Adrenal gland (tissue), 12 donors: ENCODE data around the gene TMEM184A. TPM values are rescaled to one million over a fixed set of nuclear protein-coding genes. Genes with fewer than 3 reads are reported as not detected.

Source experiments
- DNase-seq, 7 donors: peaks; one replicate each; pipeline ENCODE4 v3.0.0-alpha.2; 2019 to 2020
- H3K27ac ChIP-seq, 5 donors: fragments of 200-600 bp; sonication (generic) in 4 of 5; 1 replicate in 3 of 5; 2 replicates in 2 of 5; pipeline versions ENCODE4 v1.5.1 to v1.8.0; 2016 to 2020; ENCODE audit warnings: mild to moderate bottlenecking in 1 of 5
- H3K27me3 ChIP-seq: fragments of 200-600 bp; 2 replicates; pipeline ENCODE4 v1.8.0; 2021
- H3K36me3 ChIP-seq, 2 donors: fragments of 200-600 bp; replicated peaks in 1 of 2; 1 replicate in 1 of 2; 2 replicates in 1 of 2; pipeline versions ENCODE4 v1.5.1 to v1.8.0; 2018 to 2022
- H3K4me1 ChIP-seq, 2 donors: fragments of 200-600 bp; replicated peaks in 1 of 2; 1 replicate in 1 of 2; 2 replicates in 1 of 2; pipeline versions ENCODE4 v1.5.1 to v1.8.0; 2018 to 2021
- H3K4me3 ChIP-seq, 4 donors: fragments of 200-600 bp; sonication (generic) in 3 of 4; one replicate each; pipeline ENCODE4 v1.5.1; 2016 to 2018
- H3K9me3 ChIP-seq, 3 donors: fragments of 200-600 bp; sonication (generic) in 1 of 3; replicated peaks in 1 of 3; 1 replicate in 2 of 3; 2 replicates in 1 of 3; pipeline versions ENCODE4 v1.5.1 to v1.8.0; 2016 to 2021
- CTCF ChIP-seq, 6 experiments: fragments of 450-650 bp in 4 of 6; fragments of 200-600 bp in 2 of 6; sonication (generic) in 1 of 6; IDR thresholded peaks; 1 replicate in 5 of 6; 2 replicates in 1 of 6; pipeline versions ENCODE4 v1.5.1 to v1.8.0; 2016 to 2021; ENCODE audit warnings: antibody characterized with exemption in 6 of 6, mild to moderate bottlenecking in 2 of 6, moderate library complexity in 1 of 6
- POLR2A ChIP-seq, 2 donors: fragments of 450-650 bp; IDR thresholded peaks; one replicate each; pipeline ENCODE4 v1.6.1; 2017; ENCODE audit warnings: antibody characterized with exemption in 2 of 2, mild to moderate bottlenecking in 2 of 2, moderate library complexity in 1 of 2
- WGBS, 4 donors: extraction: QIAGEN DNeasy Blood & Tissue Kit in 2 of 4; methylation state at CpG; one replicate each; pipeline versions ENCODE4 v1.1.5 to v1.1.7; 2013 to 2017; 5-methylcytosine and 5-hydroxymethylcytosine counted together
- intact Hi-C, 2 donors: fragments of 100-400 bp; cut with DNase I; formaldehyde crosslinking; loops; one replicate each; pipeline versions ENCODE4 v1.14.1 to v1.15.0; 2022 to 2023
- polyA plus RNA-seq, 3 donors: library from polyadenylated mRNA; stranded (reverse); fragments of 200-250 nt in 2 of 3; fragments of 350-450 nt in 1 of 3; fragmentation: Illumina TruSeq in 1 of 3; extraction: RNeasy Lipid Tissue Mini Kit (QIAGEN cat#74804) in 1 of 3; gene quantifications; one replicate each; pipeline ENCODE4 v1.2.3, GENCODE V29; 2013 to 2014
- total RNA-seq, 9 donors: library from RNA; depleted of rRNA in 4 of 9; stranded (reverse); fragments of >200 nt in 4 of 9; fragments of 120-200 nt in 1 of 9; fragmentation: NEBNext Ultra II Directional in 1 of 9; extraction: Animal tissue kit (Norgen Biotek cat#: 25700) in 1 of 9; gene quantifications; one replicate each; pipeline versions ENCODE4 v1.1.0 to v1.2.4, GENCODE V29; 2013 to 2023
- donor health status: healthy with polysubstance abuse.
- donor health status: Bipolar disorder and iron deficiency.
- donor health status: DM: yes; HTN: yes; CAD: no.
- donor health status: DM: no; HTN: no; CAD: no.
- donor health status: DM: no; HTN: no; CAD: no.
- donor health status: DM: yes; HTN: yes; CAD: no.

Gene TMEM184A
- total and polyA plus RNA-seq, 12 donors: 0.06 to 2.1 (median 0.79) TPM; not detected in 2

DNA sequence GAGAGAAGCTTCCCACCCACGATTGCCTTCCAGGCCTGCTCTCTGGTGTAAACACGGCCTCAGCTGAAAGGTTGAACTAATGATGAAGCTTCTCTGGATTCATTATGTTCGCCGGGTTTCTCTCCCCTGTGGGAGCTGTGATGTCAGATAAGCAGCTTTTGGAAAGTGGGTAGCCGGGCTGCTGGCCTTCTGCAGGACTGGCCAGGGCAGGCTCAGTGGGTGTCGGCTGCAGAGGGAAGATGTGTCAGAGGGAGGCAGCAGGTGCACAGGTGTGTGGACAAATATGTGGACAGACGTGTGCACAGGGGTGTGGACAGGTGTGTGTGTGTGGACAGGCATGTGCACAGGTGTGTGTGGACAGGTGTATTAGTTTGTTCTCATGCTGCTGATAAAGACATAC lies 42.3 kb upstream of the TMEM184A start:
- Histone ChIP-seq H3K4me3 (no peak overlapping the region), H3K27me3 (peaks cover 22% of the 10 kb centered on the region), H3K36me3 (no peaks in the 10 kb centered on the region), H3K27ac (no peak overlapping the region), H3K9me3 (no peaks in the 10 kb centered on the region), H3K4me1 (no peaks in the 10 kb centered on the region)
- intact Hi-C loops: loop anchor here in 1 of 2 donors (10.0 kb wide), 1 partner anchor 617 kb away; no protein-coding TSS in a partner anchor
- 72 to 83% (median 79%) methylated on average over 7 of the region's 7 CpGs for WGBS, 4 donors
- no peak for TF ChIP-seq CTCF (IDR thresholded peaks at IDR 0.05)
- no peak for TF ChIP-seq POLR2A (IDR thresholded peaks at IDR 0.05)
- no peak for DNase-seq

- Histone ChIP-seq H3K4me1 (no peaks in the 10 kb centered on the region), H3K27me3 (peaks cover 22% of the 10 kb centered on the region), H3K27ac (no peak overlapping the region), H3K4me3 (no peak overlapping the region), H3K36me3 (no peaks in the 10 kb centered on the region), H3K9me3 (no peaks in the 10 kb centered on the region)
- WGBS, 4 donors: 82 to 94% (median 88%) methylated on average over 11 of the region's 11 CpGs
- intact Hi-C loops: loop anchor here in 1 of 2 donors (10.0 kb wide), 1 partner anchor 617 kb away; no protein-coding TSS in a partner anchor
- TF ChIP-seq CTCF (IDR thresholded peaks at IDR 0.05): no peak
- DNase-seq: no peak
Observed at GRCh38 chr7:1597791-1598190, 41.8 kb upstream of the TMEM184A start.

GRCh38 chr7:1597066-1597760 lies 41.2 kb upstream of the TMEM184A start:
- 73 to 78% (median 74%) methylated on average over 15 to 16 of the region's 16 CpGs for WGBS, 4 donors
- Histone ChIP-seq H3K4me1 (no peaks in the 10 kb centered on the region), H3K4me3 (no peak overlapping the region), H3K9me3 (no peaks in the 10 kb centered on the region), H3K27me3 (peaks cover 19% of the 10 kb centered on the region), H3K36me3 (no peaks in the 10 kb centered on the region), H3K27ac (no peak overlapping the region)
- intact Hi-C loops: loop anchor here in 1 of 2 donors (10.0 kb wide), 1 partner anchor 618 kb away; no protein-coding TSS in a partner anchor
- no peak for TF ChIP-seq POLR2A (IDR thresholded peaks at IDR 0.05)
- TF ChIP-seq CTCF (IDR thresholded peaks at IDR 0.05): no peak
- DNase-seq: no peak

GRCh38 chr7:1596181-1597043 lies 40.4 kb upstream of the TMEM184A start:
- Histone ChIP-seq H3K36me3 (no peaks in the 10 kb centered on the region), H3K27ac (no peak overlapping the region), H3K27me3 (peaks cover 16% of the 10 kb centered on the region), H3K4me1 (no peaks in the 10 kb centered on the region), H3K4me3 (no peak overlapping the region), H3K9me3 (no peaks in the 10 kb centered on the region)
- DNase-seq: no peak
- TF ChIP-seq CTCF (IDR thresholded peaks at IDR 0.05) (no peak), POLR2A (IDR thresholded peaks at IDR 0.05) (no peak)
- WGBS, 4 donors: 69 to 74% (median 71%) methylated on average over 33 to 39 of the region's 39 CpGs
- intact Hi-C loops: loop anchor here in 1 of 2 donors (10.0 kb wide), 1 partner anchor 618 kb away; no protein-coding TSS in a partner anchor
